GM21825 (cell line): ENCODE data around the gene FGF9.

Experiments
- ATAC-seq: cut with Tn5 transposase; IDR thresholded peaks from one replicate; pipeline ENCODE4 v1.9.1; 2021; ENCODE audit warnings: mild to moderate bottlenecking, moderate library complexity; ENCODE audit not compliant: unreplicated experiment

The FGF9 gene

DNA sequence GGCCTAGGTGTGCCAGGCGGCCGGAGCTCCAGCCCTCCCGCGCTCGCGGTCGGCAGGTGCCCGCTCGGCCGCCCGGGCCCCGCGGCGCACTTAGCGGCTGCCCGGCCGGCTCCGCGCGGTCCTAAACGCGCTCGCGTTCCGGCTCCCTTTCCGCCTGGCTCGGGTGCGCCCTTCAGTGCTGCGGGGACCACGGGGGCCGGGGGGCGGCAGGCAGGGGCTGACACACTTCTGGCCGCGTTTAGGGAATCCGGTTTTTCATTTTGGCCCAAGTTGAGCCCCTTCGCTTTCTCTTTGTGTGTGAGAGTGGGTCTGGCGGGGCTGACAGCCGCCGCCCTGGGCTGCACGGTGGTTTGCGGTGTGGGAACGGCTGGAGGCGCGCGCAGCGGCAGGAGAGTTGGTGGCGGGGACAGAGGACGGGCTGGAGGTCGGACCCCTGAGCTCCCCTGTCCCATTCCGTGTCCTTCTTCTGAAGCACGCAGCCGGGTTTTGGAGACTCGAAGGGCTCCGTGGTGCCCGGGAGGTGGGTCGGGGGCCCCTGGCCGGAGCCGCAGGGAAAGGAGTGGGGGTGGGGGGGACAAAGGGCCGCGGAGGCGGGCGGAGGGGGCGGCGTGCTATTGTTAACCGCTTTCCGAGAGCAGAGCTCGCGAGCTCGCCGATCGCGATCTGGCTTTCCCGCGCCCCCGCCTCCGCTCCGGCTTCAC is 3.1 kb downstream of the FGF9 start:
- no peak for ATAC-seq

DNA sequence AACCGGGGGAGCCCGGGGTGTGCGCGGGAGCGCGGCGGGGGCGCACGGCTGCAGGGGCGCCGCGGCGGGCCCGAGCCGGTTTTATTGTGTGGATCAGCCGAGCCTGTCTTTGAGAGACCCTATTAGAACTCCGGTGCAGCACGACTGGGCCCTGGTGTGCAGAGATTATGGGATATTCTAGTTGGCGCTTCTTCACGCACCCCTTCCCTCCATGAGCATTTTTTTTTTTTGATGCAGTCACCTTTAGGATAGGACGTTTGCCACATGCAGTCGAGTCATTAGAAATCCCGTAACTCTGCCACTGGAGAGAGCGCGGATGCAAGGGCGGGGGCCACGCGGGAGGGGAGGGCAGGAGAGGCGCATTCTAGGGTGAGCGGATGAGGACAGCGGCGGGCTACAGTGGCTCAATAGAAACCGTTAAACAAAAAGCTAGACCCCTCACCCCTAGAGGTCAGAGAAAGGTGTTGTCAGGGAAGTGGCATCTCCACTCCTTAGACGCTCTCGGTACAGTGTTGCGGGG is 3.7 kb downstream of the FGF9 start:
- no peak for ATAC-seq

DNA sequence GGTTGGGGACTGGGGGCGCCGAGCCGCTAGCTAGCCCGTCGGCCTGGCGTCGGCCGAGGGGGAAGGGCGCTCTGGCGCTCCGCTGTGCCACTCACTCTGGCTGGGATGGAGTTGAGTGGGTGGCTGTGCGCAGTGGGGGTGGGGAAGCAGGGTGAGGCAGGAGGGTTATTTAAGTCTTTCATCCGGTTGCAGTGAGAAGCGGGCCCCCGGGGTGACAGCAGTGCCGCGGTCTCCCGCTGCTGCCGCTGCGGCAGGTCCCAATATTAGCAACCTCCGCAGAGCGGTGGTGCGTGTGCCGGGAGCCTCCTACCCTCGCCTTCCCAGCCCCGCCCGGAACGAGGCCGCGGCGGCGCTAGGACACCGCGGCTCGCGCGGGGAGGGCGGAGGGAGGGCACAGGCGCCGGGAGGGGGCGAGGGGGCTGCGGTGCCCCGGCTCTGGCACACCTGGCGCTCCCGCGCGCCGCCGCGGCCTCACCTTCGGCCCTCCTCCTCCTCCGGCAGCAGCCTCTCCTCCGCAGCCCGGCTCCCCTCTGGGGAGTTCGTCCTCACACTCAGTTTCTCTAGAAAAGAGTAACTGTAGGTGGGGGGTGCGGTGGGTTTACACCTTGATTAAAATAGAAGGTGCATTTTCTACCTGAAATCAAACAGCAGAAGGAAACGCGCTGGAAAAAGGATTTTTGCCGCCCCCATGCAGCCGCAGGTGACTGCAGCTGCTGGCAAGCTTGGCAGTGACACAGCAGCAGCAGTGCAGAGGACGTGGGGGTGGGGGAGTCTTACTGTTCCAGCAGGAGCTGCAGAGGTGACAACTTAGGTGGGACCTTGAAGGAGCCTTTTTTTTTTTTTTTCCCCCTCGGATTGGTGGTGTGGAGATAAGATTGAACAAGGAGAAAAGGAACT is 4.5 kb downstream of the FGF9 start:
- ATAC-seq: no peak

DNA sequence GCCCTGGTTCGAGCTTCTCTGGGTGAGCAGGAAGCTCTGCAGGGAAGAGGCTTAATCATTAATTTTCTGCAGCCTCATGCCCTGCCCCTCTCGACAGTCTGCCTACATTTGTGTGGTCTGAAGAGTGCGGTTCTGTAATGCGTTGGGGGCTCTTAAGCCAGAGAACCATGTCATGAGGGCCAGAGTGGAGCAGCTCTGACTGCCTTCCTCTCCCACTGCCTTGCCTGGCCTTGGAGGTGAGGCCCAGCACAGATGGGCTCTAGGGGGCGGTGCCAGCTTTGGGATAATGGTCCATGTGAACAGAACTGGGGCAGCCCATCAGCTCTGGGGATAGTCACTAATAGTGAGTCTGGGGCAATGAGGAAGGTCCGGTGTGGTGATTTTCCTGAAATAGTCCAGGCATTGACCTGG is 5.7 kb downstream of the FGF9 start:
- no peak for ATAC-seq

DNA sequence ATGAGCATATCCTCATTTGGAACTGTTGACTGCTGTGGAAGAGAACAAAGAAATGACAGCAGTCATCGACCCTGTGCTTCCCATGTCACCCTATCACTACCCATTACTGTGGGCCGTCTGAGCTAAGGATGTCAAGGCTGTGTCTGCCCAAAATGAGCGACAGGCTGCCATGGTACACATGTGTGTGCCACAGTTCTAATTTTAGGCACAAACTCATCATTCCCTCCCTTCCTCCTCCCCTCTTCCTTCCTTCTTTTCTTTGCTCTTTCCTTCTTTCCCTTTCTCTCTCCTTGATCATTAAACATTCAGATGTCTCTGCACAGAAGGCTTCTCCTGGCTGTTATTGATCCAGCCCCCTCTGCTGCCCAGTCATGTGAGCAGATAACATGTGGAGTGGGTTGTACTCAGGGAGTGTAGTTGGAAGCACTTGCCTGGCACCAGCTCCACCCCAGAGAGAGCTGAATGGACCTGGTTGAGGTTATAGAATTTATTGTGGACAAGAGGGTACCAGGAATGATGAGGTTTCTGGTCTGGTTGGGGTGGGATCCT is 6.3 kb downstream of the FGF9 start:
- ATAC-seq: no peak

DNA sequence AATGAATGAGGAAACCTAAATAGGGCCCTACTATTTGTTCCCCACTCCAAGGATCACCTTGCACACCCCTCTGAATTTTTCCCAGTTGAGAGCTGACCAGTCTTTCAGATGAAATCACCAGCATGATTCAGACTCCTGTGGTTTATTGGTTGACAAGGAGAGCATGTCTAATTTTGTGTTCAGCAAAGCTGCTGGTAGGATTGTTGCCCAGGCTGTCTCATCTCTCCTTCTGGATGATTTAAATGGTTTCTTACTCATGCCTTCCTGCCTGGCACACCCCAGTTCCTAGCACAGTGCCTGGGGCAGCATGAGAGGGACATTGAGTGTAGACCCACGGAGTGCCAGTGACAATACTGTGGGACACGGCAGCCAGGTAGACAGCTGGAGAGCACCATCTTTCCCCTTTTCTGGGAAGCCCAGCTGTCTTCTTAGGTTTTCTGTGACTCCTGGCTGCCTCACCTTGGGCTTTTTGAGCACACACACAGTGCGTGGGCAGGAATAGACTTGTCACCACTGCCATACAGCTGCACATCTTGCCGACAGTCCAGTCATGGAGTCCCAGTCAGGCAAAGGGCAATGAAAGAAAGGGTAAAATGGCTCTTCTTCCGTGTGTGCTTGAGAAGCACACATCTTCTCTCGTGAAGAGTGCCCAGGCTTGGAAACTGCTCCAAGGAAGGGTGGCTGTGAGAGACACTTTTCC is 12.3 kb downstream of the FGF9 start:
- no peak for ATAC-seq

DNA sequence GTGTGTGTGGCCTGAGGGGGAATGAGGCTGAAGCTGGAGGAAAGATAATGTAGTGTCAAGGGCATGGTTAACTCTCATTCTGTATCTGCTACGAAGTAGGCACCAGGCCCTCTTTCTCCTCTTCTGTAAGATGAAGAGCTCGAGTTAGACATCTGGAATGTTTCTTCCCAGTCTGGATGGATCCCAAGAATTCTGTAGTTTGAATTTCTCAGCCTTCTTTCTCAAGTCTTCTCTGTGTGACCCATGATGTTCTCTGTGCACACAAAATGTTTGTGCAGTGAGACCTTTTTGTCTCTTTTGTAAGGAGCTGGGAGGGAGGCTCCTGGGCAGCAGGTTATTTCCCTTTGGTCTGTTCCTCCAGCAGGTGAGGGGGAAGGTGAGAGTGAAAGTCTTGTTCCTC is 13.7 kb downstream of the FGF9 start:
- no peak for ATAC-seq

DNA sequence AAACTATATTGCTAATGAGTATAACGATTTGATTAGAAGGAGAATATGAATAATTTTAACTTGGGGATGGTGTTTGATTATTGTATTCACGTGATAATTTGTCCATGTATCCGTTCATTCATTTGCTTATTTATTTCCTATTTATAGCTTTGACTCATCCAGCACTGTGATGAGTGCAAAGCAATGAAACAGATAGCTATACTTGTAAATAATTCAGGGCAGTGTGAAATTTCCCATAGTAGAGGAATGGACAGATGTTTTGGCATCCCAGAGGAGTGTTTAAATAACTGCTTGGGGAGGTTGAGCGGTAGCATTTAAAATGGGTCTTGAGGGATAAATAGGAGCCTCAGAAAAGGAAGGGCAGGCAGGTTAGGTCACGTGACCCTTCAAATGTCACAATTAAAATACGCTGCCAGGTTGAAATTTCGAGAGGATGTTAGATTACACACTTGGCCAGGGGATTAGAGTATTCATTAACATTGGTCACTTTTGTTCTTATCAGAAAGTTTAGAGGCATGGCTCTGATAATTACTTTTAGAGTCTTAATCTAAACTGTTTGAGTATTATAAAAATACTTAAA is 14.7 kb downstream of the FGF9 start:
- ATAC-seq: no peak

DNA sequence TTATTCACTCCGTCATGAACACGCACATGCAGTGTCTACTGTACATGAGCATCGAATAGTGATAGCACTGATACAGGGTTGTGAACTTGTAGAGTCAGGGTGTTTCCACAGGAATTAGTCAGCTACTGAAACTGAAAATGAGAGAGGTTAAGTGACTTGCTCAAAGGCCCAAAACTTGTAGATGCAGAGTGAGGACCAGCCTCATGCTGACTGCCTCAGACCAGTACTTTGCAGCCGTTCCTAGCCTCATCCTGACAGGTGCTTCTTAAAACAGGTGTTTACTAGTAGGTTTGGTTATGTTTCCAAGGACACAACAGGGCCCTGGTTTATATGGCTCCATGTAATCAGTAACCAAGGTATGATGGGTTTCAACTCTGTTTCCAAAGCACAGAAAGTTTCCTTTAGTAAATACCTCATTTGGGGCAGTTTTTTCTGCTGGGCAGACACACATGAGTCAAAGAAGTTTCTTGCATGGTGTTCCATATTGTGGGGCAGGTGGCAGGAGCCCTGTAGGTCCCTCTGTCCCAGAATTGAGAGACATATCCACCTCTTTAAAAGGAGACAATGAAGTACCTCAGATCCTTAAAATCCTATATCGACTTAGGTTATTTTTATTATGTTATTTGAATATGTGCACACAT is 16.0 kb downstream of the FGF9 start:
- peak; percentile 88 for ATAC-seq

DNA sequence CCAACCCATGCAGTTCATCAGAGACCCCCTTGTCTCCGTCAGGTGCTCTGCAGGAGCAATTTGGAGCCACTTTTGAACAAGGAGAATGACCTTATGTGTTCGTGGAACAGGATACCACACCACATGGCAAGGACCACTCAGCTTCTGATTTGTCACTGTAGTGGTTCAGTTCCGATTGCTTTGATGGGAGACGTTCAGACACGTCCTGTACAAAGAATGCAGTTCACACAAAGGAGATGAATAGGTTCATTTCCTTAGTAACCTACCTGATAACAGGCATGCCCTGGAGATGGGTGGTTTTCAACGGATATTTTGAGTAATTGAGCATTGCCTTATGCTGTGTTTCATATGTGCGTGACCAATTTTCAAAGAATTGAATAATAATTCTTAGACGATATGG is 17.2 kb downstream of the FGF9 start:
- no peak for ATAC-seq

DNA sequence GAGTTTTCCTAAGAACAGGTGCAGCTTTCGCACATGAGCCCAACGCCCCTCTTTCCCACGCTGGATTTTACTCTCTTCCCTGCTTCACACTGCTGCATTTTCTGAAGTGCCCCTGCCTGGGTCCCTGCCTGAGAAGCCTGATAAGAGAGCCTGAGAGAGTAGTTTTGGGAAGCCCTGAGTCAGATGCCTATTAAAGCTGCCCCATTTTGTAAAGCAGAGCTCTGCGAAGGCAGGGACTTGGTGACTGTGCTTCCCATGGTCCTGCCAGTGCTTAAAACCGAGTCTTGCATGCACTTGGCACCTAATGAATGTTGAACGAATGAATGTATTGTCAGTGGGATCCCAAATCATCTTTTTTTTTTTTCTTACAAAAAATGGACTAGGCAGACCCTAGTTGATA is 18.2 kb downstream of the FGF9 start:
- no peak for ATAC-seq

DNA sequence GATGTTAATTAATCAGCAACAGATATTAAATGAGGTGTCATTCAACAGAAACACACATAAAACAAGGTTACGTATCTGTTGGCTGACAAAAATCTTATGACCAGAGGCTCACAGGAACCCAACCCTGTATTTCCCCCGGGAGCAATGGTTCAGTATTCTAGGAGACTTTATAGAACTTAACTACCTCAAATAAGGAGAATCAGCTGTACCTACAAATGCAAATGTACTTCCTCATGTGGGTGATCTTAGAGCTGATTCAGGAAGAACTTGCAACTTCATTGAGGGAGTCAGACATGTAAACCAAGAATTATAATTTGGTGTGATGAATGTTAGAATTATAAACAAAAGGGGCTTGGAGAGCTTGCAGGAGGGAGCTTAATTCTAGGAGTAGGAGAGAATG is 20.1 kb downstream of the FGF9 start:
- no peak for ATAC-seq

DNA sequence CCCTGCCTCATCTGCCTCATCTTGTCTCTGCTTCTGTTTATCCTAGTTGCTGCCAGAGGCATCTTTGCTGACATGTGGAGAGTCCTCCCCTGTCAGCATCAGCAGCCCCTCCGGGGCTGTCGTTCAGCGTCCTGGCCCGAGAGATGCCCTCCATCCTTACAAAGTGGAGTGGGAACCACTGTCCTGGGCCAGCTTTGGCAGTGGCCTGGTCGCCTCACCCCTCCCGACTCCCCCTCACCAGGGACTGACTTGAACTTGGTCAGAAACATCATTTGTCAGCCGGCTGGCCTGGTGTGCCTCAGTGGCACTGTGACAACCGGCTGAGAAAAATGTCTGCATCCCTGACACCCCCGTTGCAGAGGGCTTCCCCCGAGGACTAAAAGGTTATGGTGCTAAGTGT is 20.6 kb downstream of the FGF9 start:
- no peak for ATAC-seq

DNA sequence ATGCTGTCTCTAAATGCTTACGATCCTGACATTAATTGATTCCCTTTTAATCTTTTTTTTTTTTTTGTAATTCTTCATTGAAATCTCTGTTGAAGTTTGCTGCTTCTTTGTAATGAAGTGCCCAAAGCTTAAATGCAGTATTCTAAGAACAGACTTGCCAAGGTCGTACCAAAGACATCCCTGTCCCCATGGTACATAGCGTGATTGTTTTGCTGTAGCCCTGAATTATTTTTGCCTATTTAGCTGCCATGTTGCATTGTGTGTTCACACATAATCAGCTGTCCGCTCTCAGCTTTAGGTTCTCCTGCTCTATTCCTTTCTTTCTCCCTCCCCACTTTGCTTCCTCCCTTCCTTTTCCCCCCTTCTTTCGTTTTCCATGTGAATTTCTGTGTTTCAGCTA is 21.1 kb downstream of the FGF9 start:
- no peak for ATAC-seq

DNA sequence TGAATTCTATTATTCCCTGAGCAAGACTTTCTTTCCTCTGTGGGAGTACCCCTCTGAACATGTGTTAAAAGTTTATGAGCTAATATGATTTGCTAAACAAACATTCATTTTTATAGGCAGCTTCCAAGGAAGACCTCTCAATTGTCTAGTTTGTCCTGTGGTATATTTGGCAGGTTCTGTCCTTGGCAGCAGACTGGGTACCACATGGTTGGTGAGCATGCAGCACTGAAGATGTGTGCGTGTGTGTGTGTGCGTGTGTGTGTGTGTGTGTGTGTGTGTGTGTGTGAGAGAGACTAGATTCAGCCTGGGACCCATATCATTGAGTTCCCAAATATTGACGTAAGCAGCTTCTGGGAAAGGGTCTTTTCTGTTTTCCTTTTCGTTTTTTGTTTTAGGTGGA is 24.0 kb downstream of the FGF9 start:
- ATAC-seq: no peak

DNA sequence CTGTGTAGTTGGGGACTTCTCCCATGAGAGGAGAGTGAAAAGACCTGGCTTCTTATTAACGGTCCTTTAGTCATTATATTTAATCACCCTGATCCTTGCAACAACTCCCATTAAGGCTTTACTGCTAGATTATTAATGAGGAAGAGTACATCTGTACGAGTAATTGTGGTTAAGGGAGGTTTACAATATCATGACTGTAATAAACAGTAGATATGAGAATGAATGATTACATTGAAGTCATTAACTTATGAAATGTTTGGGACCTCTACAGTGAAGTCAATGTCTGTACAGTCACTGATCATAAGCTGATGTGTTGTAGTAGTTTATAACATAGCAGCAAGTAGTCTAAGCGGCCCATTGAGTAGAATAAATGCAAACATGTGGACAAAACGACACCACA is 24.7 kb downstream of the FGF9 start:
- no peak for ATAC-seq

DNA sequence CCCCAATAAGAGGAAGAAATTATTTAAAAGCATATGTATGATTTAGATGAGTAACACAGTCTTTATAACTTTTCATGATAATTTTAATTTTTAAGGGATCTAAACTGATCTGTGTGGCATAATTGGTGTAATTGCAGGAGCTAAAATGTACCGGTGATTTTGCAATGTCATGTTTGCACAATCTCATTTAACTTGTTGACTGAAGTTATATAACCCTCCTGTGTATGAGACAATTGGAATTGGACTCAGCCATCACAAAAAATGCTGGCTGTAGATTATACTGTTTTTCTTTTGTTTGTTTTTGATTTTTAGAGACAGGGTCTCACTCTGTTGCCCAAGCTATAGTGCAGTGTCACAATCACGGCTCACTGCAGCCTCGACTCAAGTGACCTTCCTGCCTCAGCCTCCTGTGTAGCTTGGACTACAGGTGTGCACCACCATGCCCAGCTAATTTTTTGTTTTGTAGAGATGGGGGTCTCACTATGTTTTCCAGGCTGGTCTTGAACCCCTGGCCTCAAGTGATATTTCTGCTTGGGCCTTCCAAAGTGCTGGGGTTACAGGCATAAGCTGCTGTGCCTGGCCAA is 26.1 kb downstream of the FGF9 start:
- ATAC-seq: no peak

DNA sequence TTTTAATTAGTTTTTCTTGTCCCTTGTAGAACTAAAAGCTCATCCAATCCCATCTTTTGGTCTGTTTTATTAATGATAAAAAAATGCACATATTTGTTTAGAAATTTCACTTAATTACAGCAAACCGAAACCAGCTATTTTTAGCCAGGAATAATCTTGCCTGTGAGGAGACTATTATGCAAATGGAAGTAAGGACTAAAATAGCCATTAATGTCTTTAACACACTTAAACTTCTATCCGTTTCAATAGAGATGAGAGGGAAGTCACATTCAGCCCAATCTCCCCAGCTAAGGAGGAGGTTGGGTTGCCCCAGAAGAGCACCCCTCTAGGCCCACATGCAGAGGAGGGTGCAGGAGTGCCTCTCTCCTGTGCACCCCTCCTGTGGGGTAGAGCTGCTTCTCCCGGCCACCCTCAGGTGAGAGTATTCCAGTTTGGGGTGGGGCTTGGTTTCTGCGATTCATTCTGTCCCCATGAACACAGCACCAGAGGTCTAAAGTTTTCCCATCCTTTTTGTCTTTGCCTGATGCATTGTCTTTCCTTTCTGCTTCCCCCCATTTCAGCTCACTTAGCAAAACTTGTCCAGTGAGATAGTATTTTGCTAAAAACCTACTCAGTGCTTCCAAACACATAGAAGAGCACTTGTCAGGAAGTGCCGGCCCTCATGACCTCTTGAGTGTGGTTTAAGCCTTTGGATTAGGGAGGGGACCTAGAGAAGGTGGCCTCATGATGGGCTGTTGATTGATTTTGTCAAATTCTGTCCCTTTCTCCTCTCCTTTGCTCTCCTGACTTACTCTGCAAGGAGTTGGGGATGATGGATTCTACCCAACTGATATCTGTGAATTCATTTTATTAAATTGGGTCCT is 28.2 kb downstream of the FGF9 start:
- ATAC-seq: no peak

DNA sequence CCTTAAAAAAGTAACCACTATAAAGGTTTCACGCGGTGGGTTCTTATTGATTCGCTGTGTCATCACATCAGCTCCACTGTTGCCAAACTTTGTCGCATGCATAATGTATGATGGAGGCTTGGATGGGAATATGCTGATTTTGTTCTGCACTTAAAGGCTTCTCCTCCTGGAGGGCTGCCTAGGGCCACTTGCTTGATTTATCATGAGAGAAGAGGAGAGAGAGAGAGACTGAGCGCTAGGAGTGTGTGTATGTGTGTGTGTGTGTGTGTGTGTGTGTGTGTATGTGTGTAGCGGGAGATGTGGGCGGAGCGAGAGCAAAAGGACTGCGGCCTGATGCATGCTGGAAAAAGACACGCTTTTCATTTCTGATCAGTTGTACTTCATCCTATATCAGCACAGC is 30.6 kb downstream of the FGF9 start:
- no peak for ATAC-seq
